ENCODE results near the gene OR13C8.

OR13C8 gene

DNA sequence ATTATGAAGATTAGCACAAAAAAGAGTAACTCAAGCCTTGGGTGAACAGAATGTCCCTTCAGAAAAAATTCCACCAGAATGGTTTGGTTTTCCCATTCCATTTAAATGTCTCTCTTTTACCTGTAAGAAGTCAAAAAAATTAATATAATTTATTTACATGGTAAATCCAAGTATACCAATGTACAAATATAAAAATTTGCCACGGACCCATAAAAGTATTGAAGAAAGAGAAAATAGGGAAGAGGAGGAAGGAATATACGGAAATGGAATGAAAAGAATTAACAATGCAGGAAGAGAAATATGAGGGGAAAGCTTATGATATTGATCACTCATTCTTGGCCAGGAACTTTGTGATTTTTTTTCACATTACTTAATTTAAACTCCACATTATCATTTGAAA, 49.1 kb downstream of the OR13C8 start, which contains the start of gene OR13C9:
Gene OR13C9, minus strand, starts transcription at position 101 of the 400 bp plus-strand sequence. Its CDS starts 0 bp downstream, at position 101.
- DNase-seq = no peak
